Motor neuron (in vitro differentiated cells): Measurements from ENCODE around the gene TTC17. TPM values are rescaled to one million over a fixed set of nuclear protein-coding genes. Genes with fewer than 3 reads are reported as not detected.

Source experiments
- ATAC-seq, 8 experiments: fragments of 200-7000 bp; cut with Tn5 transposase; replicated peaks in 6 of 8; 2 replicates each; pipeline ENCODE4 v1.8.0; 2021; ENCODE audit warnings: mild to moderate bottlenecking in 8 of 8, moderate library complexity in 8 of 8
- H3K27ac ChIP-seq, 2 donors: fragments of 250-450 bp; sonication (Bioruptor Pico); 2 replicates each; pipeline ENCODE4 v1.9.0; 2021; ENCODE audit warnings: antibody characterized with exemption in 2 of 2, mild to moderate bottlenecking in 2 of 2, moderate library complexity in 1 of 2
- H3K4me1 ChIP-seq, 2 donors: fragments of 250-450 bp; sonication (Bioruptor Pico); replicated peaks in 1 of 2; 2 replicates each; pipeline ENCODE4 v1.6.1; 2021; ENCODE audit warnings: antibody characterized with exemption in 2 of 2, mild to moderate bottlenecking in 2 of 2, moderate library complexity in 1 of 2
- H3K4me3 ChIP-seq, 5 donors: fragments of 250-450 bp; sonication (Bioruptor Pico); 2 replicates each; pipeline ENCODE4 v1.9.0; 2021; ENCODE audit warnings: antibody characterized with exemption in 5 of 5, mild to moderate bottlenecking in 5 of 5, moderate library complexity in 4 of 5
- WGBS, 10 experiments: fragments of 450-650 bp; shearing (Covaris generic); methylation state at CpG; one replicate each; pipeline ENCODE4 v1.0.0; 2022; 5-methylcytosine and 5-hydroxymethylcytosine counted together
- in situ Hi-C, 9 experiments: fragments of 400-800 bp; cut with MboI; loops; one replicate each; pipeline ENCODE4 v1.15.0; 2021; ENCODE audit warnings: low sequenced_read_pairs in 9 of 9, low pct_unique_long_range_greater_than_20kb in 2 of 9; ENCODE audit not compliant: unreplicated experiment in 9 of 9
- total RNA-seq, 8 experiments: library from RNA; unstranded; fragments of 300-600 nt; gene quantifications; 2 replicates each; pipeline versions ENCODE4 v1.2.3 to v1.2.4, GENCODE V29; 2022

The TTC17 gene
- total RNA-seq, 8 experiments from 2014 or later, result 56.4 to 165 (median 110) TPM

DNA sequence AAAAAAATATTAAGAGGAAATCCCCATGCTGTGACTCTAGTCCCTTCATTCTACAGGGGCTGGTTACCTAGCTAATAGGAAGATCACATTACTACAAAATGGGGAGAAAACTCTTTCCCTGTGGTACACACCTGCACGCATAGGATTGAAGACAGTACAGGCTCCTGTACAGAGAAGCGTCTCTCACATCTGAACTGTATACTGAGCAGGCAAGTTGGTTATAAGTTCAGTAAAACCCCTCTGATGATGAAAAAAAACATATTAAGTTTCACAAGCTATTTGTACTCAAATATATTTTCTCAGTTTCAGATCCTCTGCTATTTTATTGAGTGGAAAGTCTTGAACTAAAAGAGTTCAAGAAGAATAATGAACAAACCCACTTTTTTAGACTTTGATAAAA, 164.9 kb downstream of the TTC17 start:
- WGBS, 10 experiments, result 0 to 100% (median 84%) methylated on average over 1 to 2 of the region's 2 CpGs; no CpG with 5 or more reads in 2 of the 10 experiments
- H3K4me1 ChIP-seq, result no peaks in the 10 kb centered on the region
- no peak overlapping the region for H3K4me3 ChIP-seq
- H3K27ac ChIP-seq, result no peak overlapping the region
- in situ Hi-C loops, result no loop called here
- no peak for ATAC-seq

DNA sequence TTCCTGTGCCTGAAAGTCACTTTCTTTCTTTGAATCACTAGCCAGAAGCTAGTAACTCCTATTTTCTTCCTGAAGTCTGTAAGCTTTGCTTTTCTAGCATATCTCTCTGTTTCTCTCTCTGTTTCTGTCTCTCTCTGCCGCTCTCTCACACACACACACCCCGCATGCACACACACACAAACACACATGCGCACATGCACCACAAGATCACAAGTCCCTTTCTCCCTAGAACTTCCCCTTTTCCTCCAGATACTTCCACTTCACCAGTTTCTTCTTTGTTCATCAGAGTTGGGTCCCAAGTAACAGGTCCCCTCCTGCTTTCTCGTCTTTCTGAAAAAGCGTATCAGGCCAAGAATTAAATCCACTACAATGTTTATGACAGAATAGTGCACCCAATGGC, 173.3 kb downstream of the TTC17 start:
- WGBS, 10 experiments, result 29 to 100% (median 91%) methylated on average over 1 to 5 of the region's 5 CpGs
- H3K27ac ChIP-seq, result no peak overlapping the region
- H3K4me3 ChIP-seq, result no peak overlapping the region
- ATAC-seq, result no peak
- no peaks in the 10 kb centered on the region for H3K4me1 ChIP-seq
- in situ Hi-C loops, result no loop called here

DNA sequence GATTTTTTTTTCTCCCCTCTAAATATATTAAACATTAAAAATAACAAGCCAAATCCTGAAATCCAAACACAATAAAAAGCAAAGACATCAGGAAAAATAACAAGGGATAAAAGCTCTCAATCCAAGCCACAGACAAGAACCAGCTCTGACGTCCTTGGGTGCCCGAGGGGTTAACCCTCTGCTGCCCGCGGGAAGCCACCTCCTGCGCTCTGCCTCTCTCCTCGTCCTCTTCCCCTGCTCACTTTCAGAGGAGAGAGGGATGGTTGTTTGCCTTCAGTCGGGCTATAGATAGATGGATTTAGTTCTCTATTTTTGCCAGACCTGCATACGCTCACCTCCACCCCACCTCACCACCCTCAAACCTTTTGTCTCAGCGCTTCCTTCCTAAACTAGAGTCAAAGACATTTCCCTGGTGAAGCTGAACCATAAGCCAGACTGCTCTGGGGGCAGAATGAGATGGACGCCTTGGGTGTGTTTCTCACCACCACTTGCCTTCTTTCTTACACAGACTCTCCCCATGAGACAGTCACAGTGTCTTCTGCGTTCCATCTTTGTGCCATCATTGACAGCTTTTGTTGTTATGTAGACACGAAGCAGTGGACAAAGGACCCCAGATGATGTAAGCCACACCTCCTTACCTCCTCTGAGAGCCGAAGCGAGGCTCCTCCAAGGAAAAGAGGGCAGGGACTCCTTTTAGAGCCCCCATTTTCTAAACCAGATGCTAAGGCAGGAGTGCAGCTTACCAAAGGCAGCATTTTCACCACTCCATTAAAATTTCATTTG, 179.3 kb downstream of the TTC17 start:
- H3K4me1 ChIP-seq, result peaks cover 10 to 18% of the 10 kb centered on the region in 2 donors
- no peak overlapping the region for H3K4me3 ChIP-seq
- no peak overlapping the region for H3K27ac ChIP-seq
- ATAC-seq, result peak in 2 of 8 experiments; percentile 38 to 40
- WGBS, 10 experiments, result 7 to 67% (median 45%) methylated on average over 3 to 14 of the region's 14 CpGs
- in situ Hi-C loops, result no loop called here

DNA sequence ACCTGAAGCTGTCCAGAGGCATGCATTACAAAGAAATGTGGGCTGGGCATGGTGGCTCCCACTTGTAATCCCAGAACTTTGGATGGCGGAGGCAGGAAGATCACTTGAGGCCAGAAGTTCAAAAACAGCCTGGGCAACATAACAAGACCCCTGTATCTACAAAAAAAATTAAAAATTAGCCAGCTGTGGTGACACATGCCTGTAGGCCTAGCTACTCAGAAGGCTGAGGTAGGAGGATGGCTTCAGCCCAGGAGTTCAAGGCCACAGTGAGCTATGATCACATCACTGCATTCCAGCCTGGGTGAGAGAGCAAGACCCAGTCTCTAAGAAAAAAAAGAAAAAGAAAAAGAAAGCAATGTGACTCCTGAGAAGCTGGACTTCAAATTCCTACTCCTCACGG, 183.3 kb downstream of the TTC17 start:
- 57 to 100% (median 100%) methylated on average over 1 to 2 of the region's 2 CpGs; no CpG with 5 or more reads in 5 of the 10 experiments for WGBS, 10 experiments
- H3K4me1 ChIP-seq, result peaks cover 12 to 20% of the 10 kb centered on the region in 2 donors
- no peak overlapping the region for H3K4me3 ChIP-seq
- in situ Hi-C loops, result no loop called here
- H3K27ac ChIP-seq, result no peak overlapping the region
- ATAC-seq, result no peak

DNA sequence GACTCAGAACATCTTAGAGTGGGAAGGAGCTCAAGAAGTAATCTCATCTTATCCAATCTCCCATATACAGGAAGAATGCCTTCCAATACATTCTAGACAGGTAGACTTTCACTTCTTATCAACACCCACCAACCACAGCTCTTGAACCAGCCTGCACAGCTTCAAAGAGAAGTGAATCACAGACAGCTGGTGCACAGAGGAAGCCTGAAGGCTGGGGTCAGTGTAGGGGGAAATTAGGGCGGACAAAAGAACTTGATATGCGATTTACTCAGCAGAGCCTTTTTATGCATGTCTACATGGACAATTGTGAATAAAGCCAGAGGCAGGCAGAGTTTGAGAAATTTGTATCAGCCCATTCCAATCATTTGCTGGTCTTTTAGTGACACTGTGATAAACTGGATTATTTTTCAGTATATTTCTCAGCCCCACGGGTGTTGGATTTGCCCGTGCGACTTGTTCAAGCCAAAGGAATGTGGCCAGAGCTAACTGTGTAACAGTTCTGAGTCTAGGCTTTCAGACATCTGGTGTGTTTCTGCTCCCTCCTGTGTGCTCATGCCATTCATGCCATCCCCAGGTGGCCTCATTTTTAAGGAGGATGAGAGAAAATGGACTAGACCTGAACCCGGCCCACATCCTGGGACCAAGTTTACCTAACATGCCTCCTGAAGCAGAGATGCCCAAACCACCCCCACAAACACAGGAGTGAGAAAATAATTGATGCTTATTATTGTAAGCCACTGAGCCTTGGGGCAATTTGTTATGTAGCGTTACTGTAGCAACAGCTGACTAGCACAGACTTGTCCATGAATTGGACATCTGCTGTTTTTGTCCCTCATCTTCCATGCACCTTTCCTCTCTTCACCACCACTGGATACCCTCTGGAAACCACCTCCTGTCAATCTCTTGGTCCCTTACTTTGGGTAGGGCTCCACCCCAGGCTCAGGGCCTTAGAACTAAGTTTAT, 184.3 kb downstream of the TTC17 start:
- Histone ChIP-seq H3K4me3 (no peak overlapping the region), H3K27ac (no peak overlapping the region), H3K4me1 (peaks cover 11 to 14% of the 10 kb centered on the region in 2 donors)
- ATAC-seq, result peak; percentile 52 to 80 (median 69)
- 0 to 87% (median 57%) methylated on average over 1 to 5 of the region's 7 CpGs; no CpG with 5 or more reads in 3 of the 10 experiments for WGBS, 10 experiments
- in situ Hi-C loops, result no loop called here

Other genes with a start within 250 kb of the TTC17 start
- 100 to 1,000 TPM in 1 of 8 experiments, 10 to 100 TPM in 7; 55.3 to 102 (median 76.9) TPM for gene API5, start 46.9 kb upstream of the TTC17 start, total RNA-seq